Astrocyte (in vitro differentiated cells and primary cell): ENCODE measurements around the gene C4orf54. TPM values are rescaled to one million over a fixed set of nuclear protein-coding genes. Genes with fewer than 3 reads are reported as not detected.

Experiments used
- DNase-seq: peaks from one replicate; pipeline ENCODE4 v3.0.0-alpha.2; 2010; ENCODE audit warnings: low read depth
- FAIRE-seq: peaks from 2 replicates; lab custom pipeline; 2011; peaks lifted over from hg19 to GRCh38; lab: Jason Lieb, UNC
- H2AFZ ChIP-seq: 2 replicates; pipeline ENCODE4 v1.6.0; 2012; ENCODE audit warnings: low read depth, low read length, inconsistent platforms
- H3K27ac ChIP-seq: 2 replicates; pipeline ENCODE4 v1.5.1; 2011; ENCODE audit warnings: low read depth, low read length, inconsistent platforms
- H3K27me3 ChIP-seq: 2 replicates; pipeline ENCODE4 v1.6.0; 2011; ENCODE audit warnings: low read length, inconsistent platforms; ENCODE audit not compliant: insufficient read depth
- H3K36me3 ChIP-seq: 2 replicates; pipeline ENCODE4 v1.5.1; 2011; ENCODE audit warnings: low read length, inconsistent platforms; ENCODE audit not compliant: insufficient read depth
- H3K4me1 ChIP-seq: 2 replicates; pipeline ENCODE4 v1.5.1; 2011; ENCODE audit warnings: low read length, inconsistent platforms; ENCODE audit not compliant: insufficient read depth
- H3K4me2 ChIP-seq: 2 replicates; pipeline ENCODE4 v1.6.0; 2012; ENCODE audit warnings: low read length, inconsistent platforms
- H3K4me3 ChIP-seq: 2 replicates; pipeline ENCODE4 v1.5.1; 2011; ENCODE audit warnings: low read depth, mild to moderate bottlenecking, low read length, inconsistent platforms; ENCODE audit not compliant: insufficient read depth
- H3K79me2 ChIP-seq: 2 replicates; pipeline ENCODE4 v1.6.0; 2012; ENCODE audit warnings: mild to moderate bottlenecking, low read length, inconsistent platforms; ENCODE audit not compliant: insufficient read depth
- H3K9ac ChIP-seq: 2 replicates; pipeline ENCODE4 v1.6.0; 2012; ENCODE audit warnings: mild to moderate bottlenecking, low read length, inconsistent platforms
- H3K9me3 ChIP-seq: 2 replicates; pipeline ENCODE4 v1.5.1; 2012; ENCODE audit warnings: low read depth, mild to moderate bottlenecking, low read length, inconsistent platforms; ENCODE audit not compliant: insufficient read depth
- H4K20me1 ChIP-seq: 2 replicates; pipeline ENCODE4 v1.6.0; 2012; ENCODE audit warnings: low read length, inconsistent platforms; ENCODE audit not compliant: insufficient read depth
- H3K27ac Mint-ChIP-seq: one replicate; pipeline ENCODE4 v1.8.0; 2021; ENCODE audit warnings: mild to moderate bottlenecking, mixed read lengths; ENCODE audit not compliant: unreplicated experiment
- H3K27me3 Mint-ChIP-seq: one replicate; pipeline ENCODE4 v1.8.0; 2021; ENCODE audit warnings: low read depth, mixed read lengths; ENCODE audit not compliant: unreplicated experiment
- H3K36me3 Mint-ChIP-seq: one replicate; pipeline ENCODE4 v1.8.0; 2021; ENCODE audit warnings: low read depth, mixed read lengths; ENCODE audit not compliant: unreplicated experiment
- H3K4me1 Mint-ChIP-seq: one replicate; pipeline ENCODE4 v1.8.0; 2021; ENCODE audit warnings: low read depth, mixed read lengths; ENCODE audit not compliant: unreplicated experiment
- H3K4me3 Mint-ChIP-seq: one replicate; pipeline ENCODE4 v1.8.0; 2021; ENCODE audit warnings: mild to moderate bottlenecking, moderate library complexity, mixed read lengths; ENCODE audit not compliant: unreplicated experiment
- H3K9me3 Mint-ChIP-seq: one replicate; pipeline ENCODE4 v1.8.0; 2021; ENCODE audit warnings: mild to moderate bottlenecking, mixed read lengths; ENCODE audit not compliant: unreplicated experiment
- CTCF ChIP-seq: IDR thresholded peaks from 2 replicates; pipeline ENCODE4 v1.5.1; 2011; ENCODE audit warnings: low read depth, mild to moderate bottlenecking, inconsistent platforms, low read length, moderate library complexity; ENCODE audit not compliant: insufficient read depth
- EZH2 ChIP-seq: IDR thresholded peaks from 2 replicates; pipeline ENCODE4 v1.6.1; 2012; ENCODE audit warnings: mild to moderate bottlenecking, low read length, inconsistent platforms; ENCODE audit not compliant: insufficient read depth
- total RNA-seq: library from RNA; stranded (reverse); gene quantifications from 2 replicates; pipeline ENCODE4 v1.2.1, GENCODE V29; 2021

The C4orf54 gene
- total RNA-seq, 1 donor from 2014 or later, result not detected

- no peak overlapping the region for H3K4me2 ChIP-seq
- no peaks in the 10 kb centered on the region for H3K4me1 Mint-ChIP-seq
- H3K27me3 Mint-ChIP-seq, result no peaks in the 10 kb centered on the region
- H3K9me3 Mint-ChIP-seq, result no peaks in the 10 kb centered on the region
- no peaks in the 10 kb centered on the region for H4K20me1 ChIP-seq
- no peaks in the 10 kb centered on the region for H3K79me2 ChIP-seq
- TF ChIP-seq EZH2 (no peak), CTCF (no peak)
- no peaks in the 10 kb centered on the region for H3K9me3 ChIP-seq
- H3K36me3 ChIP-seq, result no peaks in the 10 kb centered on the region
- H2AFZ ChIP-seq, result no peak overlapping the region
- no peak overlapping the region for H3K27ac ChIP-seq
- no peak overlapping the region for H3K4me3 ChIP-seq
- no peaks in the 10 kb centered on the region for H3K4me1 ChIP-seq
- FAIRE-seq, result no peak
- no peaks in the 10 kb centered on the region for H3K36me3 Mint-ChIP-seq
- H3K27ac Mint-ChIP-seq, result no peak overlapping the region
- DNase-seq, result peak; percentile 22
- no peak overlapping the region for H3K9ac ChIP-seq
- no peak overlapping the region for H3K4me3 Mint-ChIP-seq
- no peaks in the 10 kb centered on the region for H3K27me3 ChIP-seq
Measured at GRCh38 chr4:99633772-99634171, 23.9 kb downstream of the C4orf54 start.

GRCh38 chr4:99630857-99631360, 26.7 kb downstream of the C4orf54 start:
- H3K79me2 ChIP-seq, result no peaks in the 10 kb centered on the region
- H3K9me3 ChIP-seq, result no peaks in the 10 kb centered on the region
- H3K4me3 Mint-ChIP-seq, result no peak overlapping the region
- H3K9me3 Mint-ChIP-seq, result peaks cover 1% of the 10 kb centered on the region
- no peak overlapping the region for H3K9ac ChIP-seq
- H2AFZ ChIP-seq, result no peak overlapping the region
- H3K4me3 ChIP-seq, result no peak overlapping the region
- TF ChIP-seq EZH2 (no peak), CTCF (no peak)
- no peak overlapping the region for H3K27ac Mint-ChIP-seq
- H3K27me3 Mint-ChIP-seq, result no peaks in the 10 kb centered on the region
- no peaks in the 10 kb centered on the region for H4K20me1 ChIP-seq
- DNase-seq, result no peak
- H3K4me1 Mint-ChIP-seq, result no peaks in the 10 kb centered on the region
- no peak for FAIRE-seq
- no peak overlapping the region for H3K27ac ChIP-seq
- H3K27me3 ChIP-seq, result no peaks in the 10 kb centered on the region
- H3K4me1 ChIP-seq, result no peaks in the 10 kb centered on the region
- no peak overlapping the region for H3K4me2 ChIP-seq
- H3K36me3 Mint-ChIP-seq, result no peaks in the 10 kb centered on the region
- H3K36me3 ChIP-seq, result no peaks in the 10 kb centered on the region

GRCh38 chr4:99629962-99630554, 27.6 kb downstream of the C4orf54 start:
- no peaks in the 10 kb centered on the region for H3K36me3 Mint-ChIP-seq
- H2AFZ ChIP-seq, result no peak overlapping the region
- H3K9me3 ChIP-seq, result no peaks in the 10 kb centered on the region
- H3K4me2 ChIP-seq, result no peak overlapping the region
- H3K4me1 Mint-ChIP-seq, result no peaks in the 10 kb centered on the region
- H3K27me3 Mint-ChIP-seq, result no peaks in the 10 kb centered on the region
- TF ChIP-seq EZH2 (no peak), CTCF (no peak)
- H3K4me3 Mint-ChIP-seq, result no peak overlapping the region
- no peak overlapping the region for H3K4me3 ChIP-seq
- FAIRE-seq (no peak), DNase-seq (no peak)
- H3K9ac ChIP-seq, result no peak overlapping the region
- no peaks in the 10 kb centered on the region for H3K79me2 ChIP-seq
- no peak overlapping the region for H3K27ac ChIP-seq
- H3K27me3 ChIP-seq, result no peaks in the 10 kb centered on the region
- no peaks in the 10 kb centered on the region for H4K20me1 ChIP-seq
- no peak overlapping the region for H3K27ac Mint-ChIP-seq
- H3K9me3 Mint-ChIP-seq, result peaks cover 1% of the 10 kb centered on the region
- no peaks in the 10 kb centered on the region for H3K36me3 ChIP-seq
- H3K4me1 ChIP-seq, result no peaks in the 10 kb centered on the region
